HL-60 (cell line): ENCODE results near the gene CCNYL1.

ENCODE experiments used
- DNase-seq, 2 experiments: peaks; one replicate each; pipeline ENCODE4 v3.0.0-alpha.2; 2010 to 2020; ENCODE audit warnings: low read depth in 1 of 2, low spot score in 1 of 2
- H3K27ac ChIP-seq: fragments of 250-450 bp; sonication (Bioruptor Pico); replicated peaks from 2 replicates; pipeline ENCODE4 v1.5.1; 2020; ENCODE audit warnings: mild to moderate bottlenecking, moderate library complexity
- H3K27me3 ChIP-seq: fragments of 250-450 bp; sonication (Bioruptor Pico); 2 replicates; pipeline ENCODE4 v1.5.1; 2021; ENCODE audit warnings: mild to moderate bottlenecking, moderate library complexity; ENCODE audit not compliant: insufficient read depth, poor library complexity, severe bottlenecking
- H3K4me3 ChIP-seq: replicated peaks from 2 replicates; pipeline ENCODE4 v1.5.1; 2011; ENCODE audit warnings: mild to moderate bottlenecking, control low read depth, low read length; ENCODE audit not compliant: insufficient read depth
- GABPA ChIP-seq: IDR thresholded peaks from 2 replicates; pipeline ENCODE4 v1.6.1; 2012; ENCODE audit warnings: low read depth
- POLR2AphosphoS5 ChIP-seq: IDR thresholded peaks from 2 replicates; pipeline ENCODE4 v1.6.1; 2012; ENCODE audit warnings: low read depth
- SPI1 ChIP-seq: IDR thresholded peaks from 2 replicates; pipeline ENCODE4 v1.6.1; 2012; ENCODE audit warnings: low read depth, mild to moderate bottlenecking, borderline replicate concordance
- TF ChIP-seq, protein P1 (sequence below): IDR thresholded peaks from one replicate; pipeline ENCODE4 v1.5.1; 2011; ENCODE audit warnings: low read length, control low read depth, inconsistent platforms; ENCODE audit not compliant: insufficient read depth
- TF ChIP-seq, protein P2 (sequence below): IDR thresholded peaks from 2 replicates; pipeline ENCODE4 v1.6.1; 2012; ENCODE audit warnings: low read depth; ENCODE audit not compliant: insufficient replicate concordance

Gene CCNYL1

DNA sequence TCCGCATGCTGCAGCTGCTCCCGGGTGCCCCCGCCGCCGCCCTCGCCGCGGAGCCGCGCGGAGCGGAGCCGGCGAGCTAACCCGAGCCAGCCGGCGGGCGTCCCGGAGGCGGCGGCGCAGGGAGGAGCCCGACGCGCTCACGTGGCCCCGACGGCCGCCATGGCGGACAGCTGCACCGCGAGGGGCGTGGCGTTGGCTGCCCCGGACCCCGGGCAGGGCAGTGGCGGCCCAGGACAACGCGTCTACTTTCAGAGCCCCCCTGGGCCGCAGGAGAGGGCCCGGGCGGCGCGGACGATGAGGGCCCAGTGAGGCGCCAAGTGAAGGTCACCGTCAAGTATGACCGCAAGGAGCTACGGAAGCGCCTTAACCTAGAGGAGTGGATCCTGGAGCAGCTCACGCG, 30.0 kb upstream of the CCNYL1 start:
- Histone ChIP-seq H3K27me3 (no peaks in the 10 kb centered on the region), H3K4me3 (no peak overlapping the region), H3K27ac (no peak overlapping the region)
- no peak for DNase-seq
- TF ChIP-seq SPI1, result no peak
- TF ChIP-seq POLR2AphosphoS5, result no peak
- no peak for TF ChIP-seq GABPA

DNA sequence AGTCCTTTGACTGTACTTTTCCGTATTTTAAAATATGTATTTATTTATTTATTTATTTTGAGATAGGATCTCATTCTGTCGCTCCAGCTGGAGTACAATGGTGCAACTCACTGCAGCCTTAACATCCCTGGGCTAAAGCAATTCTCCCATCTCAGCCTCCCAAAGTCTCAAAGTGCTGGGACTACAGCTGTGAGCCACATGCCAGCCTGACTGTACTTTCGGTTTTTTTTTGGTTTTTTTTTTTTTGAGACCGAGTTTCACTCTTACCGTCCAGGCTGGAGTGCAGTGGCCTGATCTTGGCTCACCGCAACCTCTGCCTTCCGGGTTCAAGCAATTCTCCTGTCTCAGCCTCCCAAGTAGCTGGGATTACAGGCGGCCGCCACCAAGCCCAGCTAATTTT, 28.9 kb upstream of the CCNYL1 start:
- H3K27ac ChIP-seq, result no peak overlapping the region
- no peaks in the 10 kb centered on the region for H3K27me3 ChIP-seq
- TF ChIP-seq, protein P1, sequence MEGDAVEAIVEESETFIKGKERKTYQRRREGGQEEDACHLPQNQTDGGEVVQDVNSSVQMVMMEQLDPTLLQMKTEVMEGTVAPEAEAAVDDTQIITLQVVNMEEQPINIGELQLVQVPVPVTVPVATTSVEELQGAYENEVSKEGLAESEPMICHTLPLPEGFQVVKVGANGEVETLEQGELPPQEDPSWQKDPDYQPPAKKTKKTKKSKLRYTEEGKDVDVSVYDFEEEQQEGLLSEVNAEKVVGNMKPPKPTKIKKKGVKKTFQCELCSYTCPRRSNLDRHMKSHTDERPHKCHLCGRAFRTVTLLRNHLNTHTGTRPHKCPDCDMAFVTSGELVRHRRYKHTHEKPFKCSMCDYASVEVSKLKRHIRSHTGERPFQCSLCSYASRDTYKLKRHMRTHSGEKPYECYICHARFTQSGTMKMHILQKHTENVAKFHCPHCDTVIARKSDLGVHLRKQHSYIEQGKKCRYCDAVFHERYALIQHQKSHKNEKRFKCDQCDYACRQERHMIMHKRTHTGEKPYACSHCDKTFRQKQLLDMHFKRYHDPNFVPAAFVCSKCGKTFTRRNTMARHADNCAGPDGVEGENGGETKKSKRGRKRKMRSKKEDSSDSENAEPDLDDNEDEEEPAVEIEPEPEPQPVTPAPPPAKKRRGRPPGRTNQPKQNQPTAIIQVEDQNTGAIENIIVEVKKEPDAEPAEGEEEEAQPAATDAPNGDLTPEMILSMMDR, result no peak
- TF ChIP-seq POLR2AphosphoS5 (no peak), SPI1 (no peak), GABPA (no peak)
- TF ChIP-seq, protein P2, sequence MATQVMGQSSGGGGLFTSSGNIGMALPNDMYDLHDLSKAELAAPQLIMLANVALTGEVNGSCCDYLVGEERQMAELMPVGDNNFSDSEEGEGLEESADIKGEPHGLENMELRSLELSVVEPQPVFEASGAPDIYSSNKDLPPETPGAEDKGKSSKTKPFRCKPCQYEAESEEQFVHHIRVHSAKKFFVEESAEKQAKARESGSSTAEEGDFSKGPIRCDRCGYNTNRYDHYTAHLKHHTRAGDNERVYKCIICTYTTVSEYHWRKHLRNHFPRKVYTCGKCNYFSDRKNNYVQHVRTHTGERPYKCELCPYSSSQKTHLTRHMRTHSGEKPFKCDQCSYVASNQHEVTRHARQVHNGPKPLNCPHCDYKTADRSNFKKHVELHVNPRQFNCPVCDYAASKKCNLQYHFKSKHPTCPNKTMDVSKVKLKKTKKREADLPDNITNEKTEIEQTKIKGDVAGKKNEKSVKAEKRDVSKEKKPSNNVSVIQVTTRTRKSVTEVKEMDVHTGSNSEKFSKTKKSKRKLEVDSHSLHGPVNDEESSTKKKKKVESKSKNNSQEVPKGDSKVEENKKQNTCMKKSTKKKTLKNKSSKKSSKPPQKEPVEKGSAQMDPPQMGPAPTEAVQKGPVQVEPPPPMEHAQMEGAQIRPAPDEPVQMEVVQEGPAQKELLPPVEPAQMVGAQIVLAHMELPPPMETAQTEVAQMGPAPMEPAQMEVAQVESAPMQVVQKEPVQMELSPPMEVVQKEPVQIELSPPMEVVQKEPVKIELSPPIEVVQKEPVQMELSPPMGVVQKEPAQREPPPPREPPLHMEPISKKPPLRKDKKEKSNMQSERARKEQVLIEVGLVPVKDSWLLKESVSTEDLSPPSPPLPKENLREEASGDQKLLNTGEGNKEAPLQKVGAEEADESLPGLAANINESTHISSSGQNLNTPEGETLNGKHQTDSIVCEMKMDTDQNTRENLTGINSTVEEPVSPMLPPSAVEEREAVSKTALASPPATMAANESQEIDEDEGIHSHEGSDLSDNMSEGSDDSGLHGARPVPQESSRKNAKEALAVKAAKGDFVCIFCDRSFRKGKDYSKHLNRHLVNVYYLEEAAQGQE, result no peak
- no peak overlapping the region for H3K4me3 ChIP-seq
- no peak for DNase-seq

DNA sequence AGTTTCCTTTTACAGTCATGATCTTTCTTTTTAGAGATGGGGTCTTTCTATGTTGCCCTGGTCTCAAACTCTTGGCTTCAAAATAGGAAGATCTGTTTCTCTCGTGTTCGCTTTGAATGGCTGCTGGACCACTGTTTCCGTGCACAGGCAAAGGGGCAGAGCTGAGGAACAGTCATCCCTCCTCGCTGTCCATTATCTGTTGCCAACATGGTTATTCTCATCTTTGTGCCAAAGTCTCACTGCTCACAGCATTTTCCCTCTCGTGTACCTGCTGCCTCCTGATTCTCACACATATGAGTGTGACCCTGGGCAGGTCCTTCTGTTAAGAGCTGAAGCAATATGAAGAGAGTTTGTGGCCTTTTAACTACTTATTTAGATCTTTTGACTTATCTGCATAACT, 28.0 kb upstream of the CCNYL1 start:
- no peak overlapping the region for H3K4me3 ChIP-seq
- H3K27ac ChIP-seq, result no peak overlapping the region
- no peak for TF ChIP-seq SPI1
- no peak for TF ChIP-seq POLR2AphosphoS5
- TF ChIP-seq, protein P2, result no peak
- TF ChIP-seq, protein P1, result no peak
- no peak for TF ChIP-seq GABPA

DNA sequence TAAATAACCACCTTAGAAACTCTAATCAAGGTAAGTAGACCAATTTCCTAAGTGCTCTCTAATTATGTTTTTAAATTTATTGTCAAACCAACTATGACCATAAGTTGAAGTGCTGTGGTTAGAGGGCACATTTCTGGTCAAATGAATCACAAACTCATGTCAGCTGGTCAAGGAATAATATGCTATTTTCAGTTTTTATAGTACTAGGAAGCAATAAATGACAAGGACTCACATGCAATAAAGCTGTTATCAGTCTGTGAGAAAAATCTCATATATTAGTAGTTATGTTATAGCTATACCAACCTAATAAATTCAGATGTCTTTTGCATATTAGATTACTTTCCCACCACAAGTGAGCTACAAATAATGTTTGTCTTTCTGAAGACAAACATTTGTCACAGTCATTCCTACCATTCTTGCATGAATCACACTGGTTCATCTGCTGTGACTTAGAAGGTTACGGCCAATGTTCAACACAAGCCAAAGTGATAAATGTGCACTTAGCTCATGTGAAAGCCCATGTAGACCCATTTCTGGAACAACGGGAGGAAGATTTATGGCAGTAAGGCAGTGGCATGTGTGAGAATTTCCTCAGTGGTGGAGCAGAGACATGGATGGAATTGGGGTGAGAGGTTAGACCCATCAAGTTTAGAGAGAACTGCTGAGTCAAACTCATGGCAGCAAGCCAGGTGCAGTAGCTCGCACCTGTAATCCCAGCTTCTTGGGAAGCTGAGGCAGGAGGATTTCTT, 27.4 kb upstream of the CCNYL1 start:
- no peak for DNase-seq
- H3K27me3 ChIP-seq, result no peaks in the 10 kb centered on the region
- H3K27ac ChIP-seq, result no peak overlapping the region
- no peak overlapping the region for H3K4me3 ChIP-seq
- TF ChIP-seq, protein P2, result no peak
- TF ChIP-seq GABPA (no peak), SPI1 (no peak), POLR2AphosphoS5 (no peak)
- TF ChIP-seq, protein P1, result no peak

More for the DNA sequence above, 28.0 kb upstream of the CCNYL1 start:
- no peak for DNase-seq
- no peaks in the 10 kb centered on the region for H3K27me3 ChIP-seq
